Gastroesophageal sphincter (tissue), 4 donors: ENCODE results near the gene PARM1. TPM values are rescaled to one million over a fixed set of nuclear protein-coding genes. Genes with fewer than 3 reads are reported as not detected.

ENCODE experiments used
- ATAC-seq: fragments of 150-250 bp; one replicate; pipeline ENCODE4 v1.9.1; 2016; ENCODE audit warnings: mild to moderate bottlenecking, moderate library complexity
- H3K27ac ChIP-seq, 4 donors: fragments of 200-600 bp; sonication (generic) in 3 of 4; 1 replicate in 3 of 4; 2 replicates in 1 of 4; pipeline ENCODE4 v1.5.1; 2016 to 2019
- H3K27me3 ChIP-seq: fragments of 200-600 bp; sonication (generic); one replicate; pipeline ENCODE4 v1.5.1; 2019
- H3K36me3 ChIP-seq, 2 donors: fragments of 200-600 bp; sonication (generic); one replicate each; pipeline ENCODE4 v1.5.1; 2019; ENCODE audit warnings: control low read depth in 1 of 2
- H3K4me1 ChIP-seq, 3 donors: fragments of 200-600 bp; sonication (generic); 1 replicate in 2 of 3; 2 replicates in 1 of 3; pipeline ENCODE4 v1.5.1; 2016 to 2019; ENCODE audit warnings: control low read depth in 2 of 3
- H3K4me3 ChIP-seq, 2 donors: fragments of 200-600 bp; sonication (generic); one replicate each; pipeline ENCODE4 v1.5.1; 2019; ENCODE audit warnings: mild to moderate bottlenecking in 1 of 2, moderate library complexity in 1 of 2
- H3K9me3 ChIP-seq, 3 donors: fragments of 200-600 bp; sonication (generic); one replicate each; pipeline ENCODE4 v1.5.1; 2017 to 2019; ENCODE audit warnings: control low read depth in 2 of 3
- CTCF ChIP-seq, 4 experiments: fragments of 200-600 bp in 2 of 4; fragments of 450-650 bp in 2 of 4; sonication (generic) in 1 of 4; IDR thresholded peaks; one replicate each; pipeline ENCODE4 v1.5.1; 2017 to 2019; ENCODE audit warnings: antibody characterized with exemption in 4 of 4, mild to moderate bottlenecking in 2 of 4, moderate library complexity in 2 of 4
- EP300 ChIP-seq: sonication (generic); formaldehyde crosslinking; IDR thresholded peaks from one replicate; pipeline ENCODE4 v1.6.1; 2017; ENCODE audit warnings: antibody characterized with exemption, mild to moderate bottlenecking
- POLR2A ChIP-seq, 2 donors: fragments of 450-650 bp; IDR thresholded peaks; one replicate each; pipeline ENCODE4 v1.6.1; 2017; ENCODE audit warnings: antibody characterized with exemption in 2 of 2, mild to moderate bottlenecking in 2 of 2, moderate library complexity in 1 of 2
- POLR2AphosphoS5 ChIP-seq: sonication (generic); formaldehyde crosslinking; IDR thresholded peaks from one replicate; pipeline ENCODE4 v1.6.1; 2017; ENCODE audit warnings: antibody characterized with exemption
- WGBS, 2 donors: methylation state at CpG; one replicate each; pipeline ENCODE4 v1.1.5; 2018; ENCODE audit warnings: low coverage in 1 of 2; 5-methylcytosine and 5-hydroxymethylcytosine counted together
- total RNA-seq, 4 donors: library from RNA; depleted of rRNA; stranded (reverse); fragments of >200 nt; gene quantifications; one replicate each; pipeline ENCODE4 v1.1.0, GENCODE V29; 2016

The PARM1 gene
- total RNA-seq, 4 donors from 2014 or later: 17.7 to 24.1 (median 21.4) TPM

GRCh38 chr4:75028196-75028854 lies 95.4 kb downstream of the PARM1 start:
- 68 to 76% methylated on average over 6 of the region's 6 CpGs for WGBS, 2 donors
- no peaks in the 10 kb centered on the region for H3K4me1 ChIP-seq
- no peaks in the 10 kb centered on the region for H3K9me3 ChIP-seq
- no peak for ATAC-seq
- no peaks in the 10 kb centered on the region for H3K27me3 ChIP-seq
- no peaks in the 10 kb centered on the region for H3K36me3 ChIP-seq
- no peak overlapping the region for H3K4me3 ChIP-seq
- no peak overlapping the region for H3K27ac ChIP-seq
- no peak for TF ChIP-seq POLR2AphosphoS5
- no peak for TF ChIP-seq POLR2A (IDR thresholded peaks at IDR 0.05)
- TF ChIP-seq CTCF (IDR thresholded peaks at IDR 0.05): no peak
- no peak for TF ChIP-seq EP300

- Histone ChIP-seq H3K27me3 (no peaks in the 10 kb centered on the region), H3K9me3 (no peaks in the 10 kb centered on the region), H3K4me3 (no peak overlapping the region), H3K4me1 (no peaks in the 10 kb centered on the region), H3K36me3 (no peaks in the 10 kb centered on the region), H3K27ac (no peak overlapping the region)
- WGBS, 2 donors: 75 to 93% methylated on average over 1 of the region's 1 CpG
- TF ChIP-seq EP300: no peak
- no peak for TF ChIP-seq CTCF (IDR thresholded peaks at IDR 0.05)
- TF ChIP-seq POLR2AphosphoS5: no peak
- no peak for TF ChIP-seq POLR2A (IDR thresholded peaks at IDR 0.05)
- ATAC-seq: no peak
These were observed 97.1 kb downstream of the PARM1 start for GRCh38 chr4:75030028-75030427.

GRCh38 chr4:75030649-75031235 lies 97.8 kb downstream of the PARM1 start:
- Histone ChIP-seq H3K27me3 (no peaks in the 10 kb centered on the region), H3K4me1 (no peaks in the 10 kb centered on the region), H3K9me3 (no peaks in the 10 kb centered on the region), H3K36me3 (no peaks in the 10 kb centered on the region), H3K4me3 (no peak overlapping the region), H3K27ac (no peak overlapping the region)
- ATAC-seq: no peak
- TF ChIP-seq EP300 (no peak), POLR2AphosphoS5 (no peak), CTCF (IDR thresholded peaks at IDR 0.05) (no peak), POLR2A (IDR thresholded peaks at IDR 0.05) (no peak)
- 77 to 83% methylated on average over 3 of the region's 3 CpGs for WGBS, 2 donors

- ATAC-seq: no peak
- no peak overlapping the region for H3K27ac ChIP-seq
- no peaks in the 10 kb centered on the region for H3K4me1 ChIP-seq
- no peaks in the 10 kb centered on the region for H3K27me3 ChIP-seq
- no peak overlapping the region for H3K4me3 ChIP-seq
- no peaks in the 10 kb centered on the region for H3K36me3 ChIP-seq
- TF ChIP-seq CTCF (IDR thresholded peaks at IDR 0.05) (no peak), POLR2AphosphoS5 (no peak), EP300 (no peak), POLR2A (IDR thresholded peaks at IDR 0.05) (no peak)
- no peaks in the 10 kb centered on the region for H3K9me3 ChIP-seq
- 64 to 71% methylated on average over 1 of the region's 1 CpG for WGBS, 2 donors
These were observed 98.9 kb downstream of the PARM1 start for GRCh38 chr4:75031775-75032174.

- Histone ChIP-seq H3K4me3 (no peak overlapping the region), H3K27ac (no peak overlapping the region), H3K36me3 (no peaks in the 10 kb centered on the region), H3K4me1 (no peaks in the 10 kb centered on the region), H3K27me3 (no peaks in the 10 kb centered on the region), H3K9me3 (no peaks in the 10 kb centered on the region)
- WGBS, 2 donors: 80 to 95% methylated on average over 2 to 3 of the region's 3 CpGs
- ATAC-seq: no peak
- TF ChIP-seq EP300 (no peak), POLR2AphosphoS5 (no peak), POLR2A (IDR thresholded peaks at IDR 0.05) (no peak), CTCF (IDR thresholded peaks at IDR 0.05) (no peak)
These were observed 101.6 kb downstream of the PARM1 start for GRCh38 chr4:75034523-75034922.
